Lower leg skin (tissue), 4 donors: ENCODE data around the gene WNT7B. TPM values are rescaled to one million over a fixed set of nuclear protein-coding genes. Genes with fewer than 3 reads are reported as not detected.
A peak's percentile ranks its signal among the peaks of the same experiment; 100 is the strongest.

Experiments
- DNase-seq, 2 donors: peaks; one replicate each; pipeline ENCODE4 v3.0.0-alpha.2; 2019; ENCODE audit warnings: low spot score in 2 of 2
- H3K4me3 ChIP-seq: fragments of 200-600 bp; sonication (generic); 2 replicates; pipeline ENCODE4 v1.5.1; 2017; ENCODE audit warnings: mild to moderate bottlenecking, low read depth; ENCODE audit not compliant: poor library complexity, severe bottlenecking
- CTCF ChIP-seq, 3 donors: fragments of 450-650 bp; IDR thresholded peaks; one replicate each; pipeline ENCODE4 v1.5.1; 2016; ENCODE audit warnings: antibody characterized with exemption in 3 of 3, mild to moderate bottlenecking in 3 of 3, moderate library complexity in 2 of 3
- POLR2A ChIP-seq, 2 donors: fragments of 450-650 bp; IDR thresholded peaks; one replicate each; pipeline ENCODE4 v1.6.1; 2016 to 2017; ENCODE audit warnings: antibody characterized with exemption in 2 of 2, mild to moderate bottlenecking in 1 of 2, moderate library complexity in 1 of 2
- WGBS, 2 donors: methylation state at CpG; one replicate each; pipeline ENCODE4 v1.1.5; 2018; 5-methylcytosine and 5-hydroxymethylcytosine counted together
- intact Hi-C: fragments of 100-400 bp; cut with DNase I; formaldehyde crosslinking; loops from one replicate; pipeline ENCODE4 v1.15.0; 2023; ENCODE audit warnings: low total_unique reads
- total RNA-seq, 4 donors: library from RNA; depleted of rRNA; stranded (reverse); fragments of >200 nt; gene quantifications; one replicate each; pipeline ENCODE4 v1.1.0, GENCODE V29; 2016

WNT7B gene
- total RNA-seq, 4 donors from 2014 or later = 26.4 to 39.9 (median 33.9) TPM

GRCh38 chr22:46010207-46010867 is 33.4 kb upstream of the WNT7B start:
- TF ChIP-seq POLR2A (IDR thresholded peaks at IDR 0.05) (no peak), CTCF (IDR thresholded peaks at IDR 0.05) (no peak)
- WGBS, 2 donors = 73 to 77% methylated on average over 8 of the region's 8 CpGs
- intact Hi-C loops = no loop called here
- no peak for DNase-seq
- no peak overlapping the region for H3K4me3 ChIP-seq

- intact Hi-C loops = no loop called here
- no peak for DNase-seq
- no peak for TF ChIP-seq POLR2A (IDR thresholded peaks at IDR 0.05)
- no peak for TF ChIP-seq CTCF (IDR thresholded peaks at IDR 0.05)
- H3K4me3 ChIP-seq = no peak overlapping the region
- WGBS, 2 donors = 96 to 97% methylated on average over 3 to 5 of the region's 5 CpGs
These were observed 32.8 kb upstream of the WNT7B start for GRCh38 chr22:46009730-46010129.

- H3K4me3 ChIP-seq = no peak overlapping the region
- TF ChIP-seq CTCF (IDR thresholded peaks at IDR 0.05) = no peak
- TF ChIP-seq POLR2A (IDR thresholded peaks at IDR 0.05) = no peak
- WGBS, 2 donors = 93 to 94% methylated on average over 9 of the region's 9 CpGs
- no peak for DNase-seq
- intact Hi-C loops = no loop called here
These were observed 32.1 kb upstream of the WNT7B start for GRCh38 chr22:46008836-46009596.

- no peak for TF ChIP-seq CTCF (IDR thresholded peaks at IDR 0.05)
- TF ChIP-seq POLR2A (IDR thresholded peaks at IDR 0.05) = no peak
- no peak overlapping the region for H3K4me3 ChIP-seq
- 30% methylated on average over 3 of the region's 3 CpGs; no CpG with 5 or more reads in 1 of the 2 donors for WGBS, 2 donors
- intact Hi-C loops = no loop called here
- no peak for DNase-seq
These were observed 31.3 kb upstream of the WNT7B start for GRCh38 chr22:46008291-46008690.

GRCh38 chr22:46007848-46008261 is 30.9 kb upstream of the WNT7B start:
- 27 to 40% methylated on average over 13 to 18 of the region's 25 CpGs for whole genome bisulfite sequencing, 2 donors
- TF ChIP-seq CTCF (IDR thresholded peaks at IDR 0.05) (no peak), POLR2A (IDR thresholded peaks at IDR 0.05) (no peak)
- DNase-seq = peak; percentile 79 to 96
- H3K4me3 ChIP-seq = no peak overlapping the region
- intact Hi-C loops = no loop called here
